H1 (cell line): ENCODE results near the gene OSBPL6. TPM values are rescaled to one million over a fixed set of nuclear protein-coding genes. Genes with fewer than 3 reads are reported as not detected.

ENCODE experiments used
- CTCF ChIA-PET: fragments of 300-600 bp; sonication (Branson Sonifier 250); formaldehyde crosslinking; loops from one replicate; lab custom pipeline; 2021; ENCODE audit not compliant: partially characterized antibody; lab: Charles Lee
- POLR2A ChIA-PET: fragments of 300-600 bp; sonication (Branson Sonifier 250); formaldehyde crosslinking; loops from one replicate; lab custom pipeline; 2021; ENCODE audit warnings: inconsistent platforms; ENCODE audit not compliant: partially characterized antibody; lab: Charles Lee
- DNase-seq, 2 experiments: peaks; one replicate each; pipeline versions ENCODE4 v3.0.0 to v3.0.0-alpha.2; 2010 to 2022; ENCODE audit warnings: low spot score in 2 of 2, low read depth in 1 of 2, mixed read lengths in 1 of 2
- FAIRE-seq: peaks from 2 replicates; lab custom pipeline; 2011; peaks lifted over from hg19 to GRCh38; lab: Jason Lieb, UNC
- H2AFZ ChIP-seq: 2 replicates; pipeline ENCODE4 v1.8.1; 2012; ENCODE audit warnings: low read length, inconsistent platforms
- H2AK5ac ChIP-seq: 2 replicates; pipeline ENCODE4 v1.6.1; 2013; ENCODE audit warnings: low read depth, low read length
- H2BK120ac ChIP-seq: replicated peaks from 2 replicates; pipeline ENCODE3; 2013; ENCODE audit warnings: low read depth, low read length, inconsistent platforms
- H2BK12ac ChIP-seq: 2 replicates; pipeline ENCODE4 v1.6.1; 2013; ENCODE audit warnings: low read depth, low read length
- H2BK15ac ChIP-seq: 2 replicates; pipeline ENCODE4 v1.6.1; 2013; ENCODE audit warnings: low read length
- H2BK20ac ChIP-seq: 2 replicates; pipeline ENCODE4 v1.6.1; 2013; ENCODE audit warnings: low read length
- H2BK5ac ChIP-seq: 2 replicates; pipeline ENCODE4 v1.6.1; 2013; ENCODE audit warnings: low read depth, low read length
- H3K14ac ChIP-seq: 2 replicates; pipeline ENCODE4 v1.6.1; 2013; ENCODE audit warnings: inconsistent platforms; ENCODE audit not compliant: insufficient read length
- H3K18ac ChIP-seq: 2 replicates; pipeline ENCODE4 v1.6.1; 2013; ENCODE audit warnings: low read length; ENCODE audit errors: extremely low read depth
- H3K23ac ChIP-seq: 2 replicates; pipeline ENCODE4 v1.6.1; 2013; ENCODE audit warnings: inconsistent platforms; ENCODE audit not compliant: insufficient read length
- H3K23me2 ChIP-seq: 2 replicates; pipeline ENCODE4 v1.6.1; 2013; ENCODE audit warnings: low read depth, low read length
- H3K27ac ChIP-seq: 2 replicates; pipeline ENCODE4 v1.6.1; 2011; ENCODE audit warnings: low read depth, low read length, inconsistent platforms
- H3K27me3 ChIP-seq, 4 experiments: replicated peaks in 1 of 4; 1 replicate in 1 of 4; 2 replicates in 3 of 4; pipeline versions ENCODE4 v1.6.1 to v1.8.1; 2011 to 2013; ENCODE audit warnings: low read length in 3 of 4, mild to moderate bottlenecking in 3 of 4, inconsistent platforms in 2 of 4, mixed read lengths in 2 of 4, moderate library complexity in 1 of 4; ENCODE audit not compliant: control insufficient read depth in 3 of 4, insufficient read depth in 3 of 4; ENCODE audit errors: extremely low read depth in 1 of 4
- H3K36me3 ChIP-seq, 4 experiments: 2 replicates each; pipeline versions ENCODE4 v1.6.1 to v1.8.1; 2011 to 2013; ENCODE audit warnings: mild to moderate bottlenecking in 4 of 4, low read length in 3 of 4, moderate library complexity in 2 of 4, control low read depth in 1 of 4, inconsistent platforms in 1 of 4; ENCODE audit not compliant: insufficient read depth in 4 of 4, control insufficient read depth in 2 of 4
- H3K4ac ChIP-seq: replicated peaks from 2 replicates; pipeline ENCODE3; 2013; ENCODE audit warnings: low read length, low read depth, mixed read lengths, inconsistent platforms; ENCODE audit not compliant: insufficient read length
- H3K4me1 ChIP-seq, 4 experiments: replicated peaks in 1 of 4; 1 replicate in 1 of 4; 2 replicates in 3 of 4; pipeline versions ENCODE4 v1.6.1 to v1.8.1; 2011 to 2013; ENCODE audit warnings: low read length in 3 of 4, inconsistent platforms in 2 of 4, mixed read lengths in 1 of 4; ENCODE audit not compliant: insufficient read depth in 4 of 4, control insufficient read depth in 3 of 4
- H3K4me2 ChIP-seq, 2 experiments: 2 replicates each; pipeline versions ENCODE4 v1.6.1 to v1.8.1; 2011 to 2013; ENCODE audit warnings: low read depth in 2 of 2, low read length in 2 of 2, control low read depth in 1 of 2, inconsistent platforms in 1 of 2, mild to moderate bottlenecking in 1 of 2; ENCODE audit not compliant: insufficient read depth in 1 of 2
- H3K4me3 ChIP-seq, 4 experiments: fragments of 200-600, 300-600 bp in 1 of 4; sonication (generic), shearing (Covaris generic), sonication (Bioruptor Twin) in 1 of 4; 2 replicates each; pipeline versions ENCODE4 v1.5.1 to v1.8.1; 2011 to 2016; ENCODE audit warnings: low read length in 4 of 4, low read depth in 3 of 4, control low read depth in 2 of 4, inconsistent platforms in 2 of 4, mild to moderate bottlenecking in 2 of 4, mixed read lengths in 1 of 4, moderate library complexity in 1 of 4; ENCODE audit not compliant: insufficient read depth in 2 of 4; ENCODE audit errors: extremely low read depth in 1 of 4
- H3K56ac ChIP-seq: replicated peaks from 2 replicates; pipeline ENCODE3; 2013; ENCODE audit warnings: low read depth, mild to moderate bottlenecking, mixed read lengths, low read length, inconsistent platforms; ENCODE audit not compliant: insufficient read length
- H3K79me1 ChIP-seq: 2 replicates; pipeline ENCODE4 v1.6.1; 2013; ENCODE audit warnings: low read depth, low read length, control low read depth
- H3K79me2 ChIP-seq, 2 experiments: 2 replicates each; pipeline versions ENCODE4 v1.6.1 to v1.8.1; 2012 to 2013; ENCODE audit warnings: low read length in 2 of 2, mild to moderate bottlenecking in 2 of 2, inconsistent platforms in 1 of 2; ENCODE audit not compliant: insufficient read depth in 2 of 2, control insufficient read depth in 1 of 2
- H3K9ac ChIP-seq, 4 experiments: replicated peaks in 1 of 4; 1 replicate in 1 of 4; 2 replicates in 3 of 4; pipeline versions ENCODE4 v1.6.1 to v1.8.1; 2011 to 2013; ENCODE audit warnings: low read depth in 3 of 4, low read length in 3 of 4, control low read depth in 2 of 4, mild to moderate bottlenecking in 2 of 4, moderate library complexity in 2 of 4, inconsistent platforms in 1 of 4; ENCODE audit errors: extremely low read depth in 1 of 4
- H3K9me3 ChIP-seq, 2 experiments: 2 replicates each; pipeline versions ENCODE4 v1.6.1 to v1.8.1; 2012 to 2013; ENCODE audit warnings: mild to moderate bottlenecking in 2 of 2, moderate library complexity in 2 of 2, control low read depth in 1 of 2, inconsistent platforms in 1 of 2, low read depth in 1 of 2, low read length in 1 of 2, mixed read lengths in 1 of 2; ENCODE audit not compliant: insufficient read depth in 2 of 2
- H4K20me1 ChIP-seq, 2 experiments: replicated peaks in 1 of 2; 2 replicates each; pipeline versions ENCODE3 to v1.8.1; 2011 to 2013; ENCODE audit warnings: inconsistent platforms in 2 of 2, low read length in 2 of 2, mild to moderate bottlenecking in 1 of 2; ENCODE audit not compliant: insufficient read depth in 2 of 2, control insufficient read depth in 1 of 2
- H4K5ac ChIP-seq: 2 replicates; pipeline ENCODE4 v1.6.1; 2013; ENCODE audit warnings: low read length, low read depth, mixed read lengths, inconsistent platforms; ENCODE audit not compliant: insufficient read length
- H4K8ac ChIP-seq: 2 replicates; pipeline ENCODE4 v1.8.0; 2013; ENCODE audit warnings: mild to moderate bottlenecking, moderate library complexity, low read length, inconsistent platforms; ENCODE audit not compliant: insufficient read depth; ENCODE audit errors: extremely low read depth
- H4K91ac ChIP-seq: replicated peaks from 2 replicates; pipeline ENCODE3; 2013; ENCODE audit warnings: low read length, mixed read lengths, inconsistent platforms; ENCODE audit not compliant: insufficient read length
- GABPA ChIP-seq: IDR thresholded peaks from 2 replicates; pipeline ENCODE4 v1.6.1; 2011; ENCODE audit warnings: mild to moderate bottlenecking, low read length, moderate library complexity, borderline replicate concordance; ENCODE audit not compliant: insufficient read depth
- GTF2F1 ChIP-seq: IDR thresholded peaks from 2 replicates; pipeline ENCODE4 v1.6.1; 2012; ENCODE audit warnings: low read depth, low read length, improper control_type of control experiment, borderline replicate concordance
- KDM5A ChIP-seq: fragments of 200-600 bp; IDR thresholded peaks from 2 replicates; pipeline ENCODE4 v1.7.1; 2012; ENCODE audit warnings: mild to moderate bottlenecking, low read length, inconsistent platforms, mixed read lengths
- RBBP5 ChIP-seq: IDR thresholded peaks from 2 replicates; pipeline ENCODE4 v1.7.1; 2012; ENCODE audit warnings: low read depth, mild to moderate bottlenecking, inconsistent platforms, low read length, moderate library complexity, borderline replicate concordance
- SP1 ChIP-seq: IDR thresholded peaks from 2 replicates; pipeline ENCODE4 v1.6.1; 2011; ENCODE audit warnings: low read depth, low read length
- SP2 ChIP-seq: IDR thresholded peaks from 2 replicates; pipeline ENCODE4 v1.6.1; 2012; ENCODE audit warnings: mild to moderate bottlenecking, low read length, inconsistent platforms
- SRF ChIP-seq: IDR thresholded peaks from 2 replicates; pipeline ENCODE4 v1.6.1; 2011; ENCODE audit warnings: mild to moderate bottlenecking, low read depth, low read length, moderate library complexity
- WGBS, 2 experiments: shearing (Covaris generic) in 1 of 2; methylation state at CpG; one replicate each; pipeline versions ENCODE4 v1.1.6 to v1.1.7; 2013 to 2015; ENCODE audit warnings: low lambda C conversion rate in 2 of 2, mixed read lengths in 2 of 2, inconsistent platforms in 1 of 2, low coverage in 1 of 2, missing lambda C conversion rate in 1 of 2; ENCODE audit not compliant: insufficient replicate concordance in 2 of 2, insufficient coverage in 1 of 2, insufficient read length in 1 of 2; ENCODE audit errors: extremely low coverage in 1 of 2, missing lambda C conversion rate in 1 of 2; 5-methylcytosine and 5-hydroxymethylcytosine counted together
- polyA plus RNA-seq, 7 experiments: library from polyadenylated mRNA; depleted of rRNA in 3 of 7; stranded (reverse) in 5 of 7; unstranded in 2 of 7; fragments of >200 nt in 5 of 7; fragments of 200-250 nt in 2 of 7; gene quantifications; 1 replicate in 5 of 7; 2 replicates in 1 of 7; 4 replicates in 1 of 7; pipeline versions ENCODE4 v1.2.1 to v1.2.3, GENCODE V29; 2011 to 2013; ENCODE audit warnings: missing spikeins in 2 of 7, mixed read lengths in 2 of 7
- total RNA-seq: library from RNA; stranded (reverse); fragmentation: NEBNext Ultra II Directional; extraction: Animal tissue kit (Norgen Biotek cat#: 25700); gene quantifications from 2 replicates; pipeline ENCODE4 v1.2.1, GENCODE V29; 2021

The OSBPL6 gene
- total and polyA plus RNA-seq, 2 of the 8 experiments (the other 6 are each of a cell fraction or from before 2014, with no cell fraction given) = 1.7 to 5.6 TPM

DNA sequence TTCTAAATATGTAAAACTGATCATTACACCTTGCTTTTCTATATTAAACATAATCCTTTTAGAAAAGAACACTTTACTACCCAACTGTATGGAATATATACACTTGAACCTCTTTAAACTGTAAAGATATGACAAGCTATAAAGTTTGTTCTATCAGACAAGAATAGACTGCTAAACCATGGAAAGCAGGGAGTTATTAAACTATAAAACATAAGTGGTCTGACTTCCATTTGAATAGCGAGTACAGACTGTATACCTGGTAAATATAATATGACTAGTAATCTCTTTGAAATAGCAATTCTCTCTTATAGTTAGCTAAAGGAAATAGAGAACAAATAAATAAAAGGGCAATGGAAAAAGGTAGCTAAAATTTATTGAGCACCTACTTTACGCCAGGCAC is 131.0 kb downstream of the OSBPL6 start:
- no peaks in the 10 kb centered on the region for H4K20me1 ChIP-seq
- no peaks in the 10 kb centered on the region for H3K79me1 ChIP-seq
- H3K36me3 ChIP-seq = no peaks in the 10 kb centered on the region

More for the DNA sequence above, 131.0 kb downstream of the OSBPL6 start:
- Histone ChIP-seq H3K56ac (no peak overlapping the region), H3K23ac (no peak overlapping the region), H4K91ac (no peak overlapping the region), H2BK120ac (no peak overlapping the region), H2AK5ac (no peak overlapping the region), H3K4me3 (no peak overlapping the region), H2BK20ac (no peak overlapping the region), H4K8ac (no peak overlapping the region), H3K14ac (no peak overlapping the region), H3K9ac (no peak overlapping the region), H2BK15ac (no peak overlapping the region), H2AFZ (no peak overlapping the region), H3K27ac (no peak overlapping the region), H3K9me3 (no peaks in the 10 kb centered on the region), H3K23me2 (no peaks in the 10 kb centered on the region), H3K18ac (no peak overlapping the region), H2BK12ac (no peak overlapping the region), H4K5ac (no peak overlapping the region), H3K4me2 (no peak overlapping the region), H3K27me3 (no peaks in the 10 kb centered on the region), H3K4ac (no peak overlapping the region), H2BK5ac (no peak overlapping the region), H3K79me2 (no peaks in the 10 kb centered on the region), H3K4me1 (no peaks in the 10 kb centered on the region)
- no peak for TF ChIP-seq GABPA
- no peak for TF ChIP-seq SRF
- TF ChIP-seq SP1 = no peak
- TF ChIP-seq GTF2F1 = no peak
- TF ChIP-seq SP2 = no peak
- TF ChIP-seq RBBP5 = no peak
- no peak for TF ChIP-seq KDM5A
- no peak for DNase-seq
- no peak for FAIRE-seq
- CTCF ChIA-PET = interaction anchor here (0.6 to 2.7 kb wide), 4 partner anchors 72 to 198 kb away, joined by 3 to 6 read pairs (median 4); no protein-coding TSS in a partner anchor
- 86% methylated on average over 2 of the region's 2 CpGs; no CpG with 5 or more reads in 1 of the 2 experiments for WGBS, 2 experiments
- POLR2A ChIA-PET = interaction anchor here (0.8 kb wide), 1 partner anchor 89 kb away, joined by 3 read pairs; no protein-coding TSS in a partner anchor
